Hepatocyte (in vitro differentiated cells): ENCODE data around the gene EDEM3.

Experiments used
- EZH2 ChIP-seq: fragments of 200-600 bp; sonication (generic); IDR thresholded peaks from 2 replicates; pipeline ENCODE4 v1.6.1; 2016; ENCODE audit warnings: antibody characterized with exemption, mild to moderate bottlenecking, borderline replicate concordance
- EZH2phosphoT487 ChIP-seq: fragments of 200-600 bp; sonication (generic); IDR thresholded peaks from one replicate; pipeline ENCODE4 v1.6.1; 2018; ENCODE audit warnings: antibody characterized with exemption, mild to moderate bottlenecking, low read depth, moderate library complexity; ENCODE audit not compliant: unreplicated experiment, severe bottlenecking
- TF ChIP-seq, protein P1 (sequence below): fragments of 200-600 bp; sonication (generic); IDR thresholded peaks from 2 replicates; pipeline ENCODE4 v1.5.1; 2016; ENCODE audit warnings: antibody characterized with exemption, mild to moderate bottlenecking; ENCODE audit not compliant: poor library complexity

DNA sequence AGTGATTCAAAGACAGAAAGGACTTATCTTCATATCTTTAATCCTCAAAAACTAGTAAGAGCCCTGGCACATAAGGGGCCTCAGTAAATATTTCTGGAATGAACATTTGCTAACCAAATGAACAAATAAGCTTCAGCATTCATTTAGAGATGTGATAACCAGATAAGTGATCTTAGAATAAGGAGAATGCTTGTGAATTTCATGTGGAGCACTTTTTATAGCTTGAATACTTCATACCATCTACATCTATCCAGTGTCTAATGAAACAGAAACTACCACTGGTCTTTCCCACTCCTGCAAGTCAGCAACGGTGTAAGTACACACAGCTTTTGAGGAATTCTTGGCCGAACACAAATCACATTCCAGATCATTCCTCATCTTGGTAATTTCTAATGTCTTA lies 38.5 kb downstream of the EDEM3 start:
- TF ChIP-seq, protein P1, sequence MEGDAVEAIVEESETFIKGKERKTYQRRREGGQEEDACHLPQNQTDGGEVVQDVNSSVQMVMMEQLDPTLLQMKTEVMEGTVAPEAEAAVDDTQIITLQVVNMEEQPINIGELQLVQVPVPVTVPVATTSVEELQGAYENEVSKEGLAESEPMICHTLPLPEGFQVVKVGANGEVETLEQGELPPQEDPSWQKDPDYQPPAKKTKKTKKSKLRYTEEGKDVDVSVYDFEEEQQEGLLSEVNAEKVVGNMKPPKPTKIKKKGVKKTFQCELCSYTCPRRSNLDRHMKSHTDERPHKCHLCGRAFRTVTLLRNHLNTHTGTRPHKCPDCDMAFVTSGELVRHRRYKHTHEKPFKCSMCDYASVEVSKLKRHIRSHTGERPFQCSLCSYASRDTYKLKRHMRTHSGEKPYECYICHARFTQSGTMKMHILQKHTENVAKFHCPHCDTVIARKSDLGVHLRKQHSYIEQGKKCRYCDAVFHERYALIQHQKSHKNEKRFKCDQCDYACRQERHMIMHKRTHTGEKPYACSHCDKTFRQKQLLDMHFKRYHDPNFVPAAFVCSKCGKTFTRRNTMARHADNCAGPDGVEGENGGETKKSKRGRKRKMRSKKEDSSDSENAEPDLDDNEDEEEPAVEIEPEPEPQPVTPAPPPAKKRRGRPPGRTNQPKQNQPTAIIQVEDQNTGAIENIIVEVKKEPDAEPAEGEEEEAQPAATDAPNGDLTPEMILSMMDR = no peak
- TF ChIP-seq EZH2phosphoT487 = no peak
- TF ChIP-seq EZH2 = no peak
